GM19455 (cell line): ENCODE measurements around the gene KMT2B.
"Not testable (repeated sequence)": the region's sequence is repeated elsewhere in the genome, so short reads cannot be mapped to it uniquely, and the experiment has no call there.

ENCODE experiments used
- ATAC-seq: cut with Tn5 transposase; IDR thresholded peaks from one replicate; pipeline ENCODE4 v1.9.1; 2021; ENCODE audit not compliant: unreplicated experiment

KMT2B gene

DNA sequence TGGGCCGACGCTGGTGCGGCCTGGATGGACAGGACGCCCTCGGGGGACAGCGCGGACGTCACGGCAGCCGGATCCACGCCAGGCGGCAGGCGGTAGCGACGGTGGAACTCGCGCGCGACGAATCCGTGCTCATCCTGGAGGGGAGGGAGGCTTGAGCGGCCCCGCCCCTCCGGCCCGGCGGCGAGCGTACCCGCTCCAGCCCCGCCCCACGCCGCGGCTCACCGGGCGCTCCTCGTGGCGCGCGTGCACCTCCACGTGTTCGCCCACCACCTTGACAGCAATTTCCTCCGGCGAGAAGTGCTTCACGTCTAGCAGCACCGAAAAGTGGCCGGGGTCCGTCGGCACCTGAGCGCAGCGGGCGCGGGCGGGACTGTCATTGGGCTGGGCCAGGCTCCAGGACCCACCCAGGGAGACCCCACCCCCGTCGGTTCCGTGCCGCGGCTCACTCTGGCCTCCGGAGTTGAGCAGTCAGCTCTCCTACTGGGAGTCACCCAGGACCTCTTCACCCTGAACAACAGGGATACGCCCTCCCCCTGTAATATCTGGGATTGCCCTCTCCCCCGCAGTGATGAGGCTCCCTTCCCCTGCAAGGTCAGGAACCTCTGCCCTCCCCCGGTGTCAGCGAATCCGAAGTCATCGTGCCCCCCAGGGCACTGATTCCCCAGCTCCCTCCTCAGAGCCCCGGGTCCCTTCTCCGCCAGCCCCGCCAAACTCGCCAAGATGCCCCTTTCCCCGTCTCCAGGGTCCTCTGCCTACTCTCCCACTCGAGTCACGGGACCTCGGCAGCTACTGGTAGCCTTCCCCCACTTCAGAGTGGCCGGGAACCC lies 38.0 kb downstream of the KMT2B start:
- ATAC-seq = no peak

GRCh38 chr19:35756377-35757230 lies 38.8 kb downstream of the KMT2B start, which contains the start of gene HSPB6:
Gene HSPB6 (minus strand): TSS chr19:35757029. CDS start chr19:35757008, 21 bp downstream.
- no peak for ATAC-seq

GRCh38 chr19:35757231-35757748 lies 39.5 kb downstream of the KMT2B start:
- ATAC-seq = no peak

DNA sequence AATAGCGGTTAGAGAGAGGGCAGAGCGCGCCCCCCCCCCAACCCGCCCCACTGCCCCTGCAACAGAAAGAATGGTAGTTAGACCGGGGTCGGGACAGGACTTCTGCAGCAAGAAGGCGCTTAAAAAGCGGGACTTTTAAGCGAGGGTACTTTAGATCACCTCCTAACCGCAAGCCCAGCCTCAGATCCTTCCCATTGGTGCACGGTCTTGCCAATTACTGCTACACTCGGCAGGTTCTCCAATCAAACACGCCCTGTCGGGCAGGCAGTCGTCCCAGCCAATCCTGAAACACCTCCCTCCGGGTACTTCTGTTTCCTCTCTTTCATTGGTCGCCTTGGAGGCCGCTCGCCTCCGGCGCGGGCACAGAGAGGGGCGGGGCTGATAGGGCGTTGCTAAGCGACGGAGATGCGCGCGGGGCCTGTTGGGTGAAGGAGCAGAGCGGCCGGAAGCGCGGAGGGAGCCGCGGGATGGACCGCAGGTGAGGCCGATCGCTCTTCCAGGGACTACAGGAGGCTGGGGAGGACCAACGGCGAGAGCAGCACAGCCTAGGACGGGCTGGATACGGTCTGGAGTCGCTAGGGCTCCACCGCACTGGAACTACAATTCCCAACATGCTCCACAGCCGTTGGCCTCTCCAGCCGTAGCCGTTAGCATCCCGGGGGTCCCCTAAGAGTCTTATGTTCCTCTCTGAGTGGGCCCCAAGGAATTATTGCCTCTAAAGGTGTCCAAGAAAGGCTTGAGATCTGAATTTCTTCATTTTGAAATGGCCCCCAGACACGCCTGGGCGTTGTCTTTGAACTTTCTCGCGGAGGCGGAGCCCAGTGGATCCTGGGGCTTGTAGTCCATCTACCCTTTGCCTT lies 40.2 kb downstream of the KMT2B start, which contains the start of gene PROSER3:
PROSER3 (plus strand) TSS at position 428 of the 860 bp plus-strand sequence; CDS start at position 468, 40 bp downstream.
- peak; percentile 90 for ATAC-seq

GRCh38 chr19:35759697-35760096 lies 41.9 kb downstream of the KMT2B start:
- ATAC-seq = no peak

- no peak for ATAC-seq
These were observed 43.0 kb downstream of the KMT2B start for GRCh38 chr19:35760711-35761349.

DNA sequence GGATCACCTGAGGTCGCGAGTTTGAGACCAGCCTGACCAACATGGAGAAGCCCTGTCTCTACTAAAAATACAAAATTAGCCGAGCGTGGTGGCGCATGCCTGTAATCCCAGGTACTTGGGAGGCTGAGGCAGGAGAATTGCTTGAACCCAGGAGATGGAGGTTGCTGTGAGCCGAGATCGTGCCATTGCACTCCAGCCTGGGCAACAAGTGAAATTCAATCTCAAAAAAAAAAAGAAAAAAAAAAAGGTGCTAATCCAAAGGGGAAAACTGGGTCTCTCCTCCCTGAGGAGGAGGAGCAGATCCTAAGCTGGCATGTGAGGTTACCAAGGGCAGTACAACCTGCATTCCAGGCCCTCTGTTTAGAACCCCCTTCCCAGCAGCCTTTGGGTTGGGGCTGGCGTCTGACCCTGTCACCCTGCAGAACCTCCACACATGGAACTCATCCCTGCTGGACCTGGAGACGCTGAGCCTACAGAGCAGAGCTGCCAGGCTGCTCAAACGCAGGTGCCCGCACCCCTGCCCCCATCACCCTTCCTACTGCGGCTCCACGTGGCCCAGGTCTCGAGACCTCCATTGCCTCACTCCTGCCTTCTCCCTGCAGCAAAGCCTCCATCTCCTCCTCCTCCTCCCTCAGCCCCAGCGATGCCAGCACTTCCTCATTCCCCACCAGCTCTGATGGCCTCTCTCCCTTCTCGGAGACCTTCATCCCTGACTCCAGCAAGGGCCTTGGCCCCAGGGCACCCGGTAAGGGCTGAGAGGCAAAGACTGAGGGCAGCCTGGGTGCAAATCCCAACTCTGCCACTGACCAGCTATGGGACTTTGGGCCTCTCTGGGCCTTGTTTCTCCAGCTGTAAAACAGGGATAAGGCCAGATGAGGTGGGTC lies 46.9 kb downstream of the KMT2B start:
- ATAC-seq = no peak

GRCh38 chr19:35766571-35767104 lies 48.8 kb downstream of the KMT2B start:
- no peak for ATAC-seq

DNA sequence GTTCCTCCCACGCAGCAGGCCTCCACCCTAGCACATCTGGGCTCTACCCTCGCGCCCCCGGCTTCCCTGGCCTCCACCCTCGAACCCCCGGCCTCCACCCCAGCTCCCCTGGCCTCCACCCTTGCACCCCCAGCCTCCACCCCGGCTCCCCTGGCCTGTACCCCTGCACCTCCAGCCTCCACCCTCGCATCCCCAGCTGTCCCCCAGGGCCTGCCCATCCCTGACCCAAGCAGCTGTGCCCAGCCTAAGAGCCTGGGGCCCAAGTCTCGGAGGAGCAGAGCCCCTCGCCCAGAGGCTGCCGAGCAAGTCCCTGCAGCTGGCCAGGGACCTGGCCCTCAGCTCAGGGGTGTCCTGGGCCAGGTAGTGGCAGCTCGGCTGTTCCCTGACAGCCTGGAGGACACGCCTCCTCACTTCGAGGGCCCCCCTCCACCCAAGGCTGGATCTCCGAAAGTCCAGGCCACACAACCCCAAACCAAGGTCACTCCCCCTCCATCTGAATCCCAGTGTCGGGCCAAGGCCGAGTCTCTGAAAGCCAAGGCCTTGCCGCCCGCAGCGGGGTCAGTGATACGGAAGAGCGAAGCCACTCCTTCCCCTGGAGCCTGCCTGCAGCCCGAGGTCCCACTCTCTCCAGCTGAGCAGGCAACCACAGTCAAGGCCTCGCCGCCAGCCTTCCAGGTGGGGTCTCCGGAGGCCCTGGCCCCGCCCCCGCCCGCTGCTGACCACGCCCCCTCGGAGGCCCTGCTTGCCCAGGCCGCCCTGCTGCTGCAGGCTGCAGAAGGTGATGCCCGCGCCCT lies 49.7 kb downstream of the KMT2B start:
- ATAC-seq = no peak

- no peak for ATAC-seq
These were observed 50.2 kb downstream of the KMT2B start for GRCh38 chr19:35768082-35768421.

DNA sequence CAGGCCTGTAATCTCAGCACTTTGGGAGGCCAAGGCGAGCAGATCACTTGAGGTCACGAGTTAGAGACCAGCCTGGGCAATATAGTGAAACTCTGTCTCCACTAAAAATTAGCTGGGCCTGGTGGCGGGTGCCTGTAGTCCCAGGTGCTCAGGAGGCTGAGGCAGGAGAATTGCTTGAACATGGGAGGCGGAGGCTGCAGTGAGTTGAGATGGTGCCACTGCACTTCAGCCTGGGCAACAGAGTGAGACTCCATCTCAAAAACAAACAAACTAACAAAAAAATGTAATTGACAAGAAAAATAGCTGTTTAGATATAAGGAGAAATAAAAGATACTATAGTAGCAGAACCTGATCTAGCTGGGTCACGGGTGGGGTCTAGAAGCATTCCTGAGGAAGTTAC lies 54.6 kb downstream of the KMT2B start:
- ATAC-seq = not testable (repeated sequence)

GRCh38 chr19:35773020-35773806 lies 55.4 kb downstream of the KMT2B start:
- ATAC-seq = no peak

GRCh38 chr19:35774274-35775045 lies 56.7 kb downstream of the KMT2B start:
- no peak for ATAC-seq

DNA sequence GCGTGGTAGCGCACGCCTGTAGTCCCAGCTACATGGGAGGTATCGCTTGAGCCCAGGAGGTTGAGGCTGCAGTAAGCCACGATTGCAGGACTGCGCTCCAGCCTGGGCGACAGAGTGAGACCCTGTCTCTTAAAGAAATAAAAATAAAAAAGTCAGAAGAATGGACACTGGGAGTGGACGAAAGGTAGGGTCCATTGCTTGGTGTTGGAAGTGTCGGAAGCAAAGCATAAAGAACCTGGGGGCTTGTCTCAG lies 57.2 kb downstream of the KMT2B start:
- ATAC-seq = no peak

GRCh38 chr19:35775298-35776101 lies 57.7 kb downstream of the KMT2B start, which contains the start of gene ARHGAP33:
Gene ARHGAP33 (plus strand): TSS chr19:35775564. CDS start chr19:35775659, 95 bp downstream.
- ATAC-seq = peak; percentile 91
